IPS-18a (cell line): Measurements from ENCODE around the gene EYS.
"Not testable (repeated sequence)": the region's sequence is repeated elsewhere in the genome, so short reads cannot be mapped to it uniquely, and the experiment has no call there.

Experiments used
- H3K27ac ChIP-seq: one replicate; pipeline ENCODE4 v1.5.1; 2013; ENCODE audit warnings: low read length
- H3K27me3 ChIP-seq: one replicate; pipeline ENCODE4 v1.6.1; 2013; ENCODE audit warnings: mild to moderate bottlenecking, low read length; ENCODE audit not compliant: control insufficient read depth, insufficient read depth
- H3K36me3 ChIP-seq: one replicate; pipeline ENCODE4 v1.6.1; 2013; ENCODE audit warnings: low read depth, low read length; ENCODE audit not compliant: control insufficient read depth
- H3K4me1 ChIP-seq: one replicate; pipeline ENCODE4 v1.6.1; 2013; ENCODE audit warnings: low read depth, low read length; ENCODE audit not compliant: control insufficient read depth
- H3K4me3 ChIP-seq: one replicate; pipeline ENCODE4 v1.5.1; 2013; ENCODE audit warnings: low read length
- H3K9ac ChIP-seq: one replicate; pipeline ENCODE4 v1.6.1; 2013; ENCODE audit warnings: mild to moderate bottlenecking, low read length, moderate library complexity
- H3K9me3 ChIP-seq: one replicate; pipeline ENCODE4 v1.6.1; 2013; ENCODE audit warnings: low read depth, low read length; ENCODE audit not compliant: control insufficient read depth

The EYS gene

GRCh38 chr6:63807056-63807455, 1900.0 kb downstream of the EYS start:
- H3K9ac ChIP-seq: no peak overlapping the region
- H3K36me3 ChIP-seq: no peaks in the 10 kb centered on the region

GRCh38 chr6:63806573-63806913, 1900.5 kb downstream of the EYS start:
- no peaks in the 10 kb centered on the region for H3K36me3 ChIP-seq
- no peaks in the 10 kb centered on the region for H3K9me3 ChIP-seq
- no peak overlapping the region for H3K4me3 ChIP-seq
- no peak overlapping the region for H3K27ac ChIP-seq
- no peaks in the 10 kb centered on the region for H3K27me3 ChIP-seq
- no peak overlapping the region for H3K9ac ChIP-seq
- H3K4me1 ChIP-seq: peaks cover 6% of the 10 kb centered on the region

More at GRCh38 chr6:63807056-63807455, 1900.0 kb downstream of the EYS start:
- Histone ChIP-seq H3K4me1 (peaks cover 6% of the 10 kb centered on the region), H3K27me3 (no peaks in the 10 kb centered on the region), H3K9me3 (no peaks in the 10 kb centered on the region), H3K27ac (no peak overlapping the region), H3K4me3 (no peak overlapping the region)

- no peak overlapping the region for H3K27ac ChIP-seq
- H3K9ac ChIP-seq: no peak overlapping the region
Measured at GRCh38 chr6:63805808-63806572, 1901.0 kb downstream of the EYS start.

GRCh38 chr6:63805345-63805744, 1901.7 kb downstream of the EYS start:
- Histone ChIP-seq H3K9me3 (no peaks in the 10 kb centered on the region), H3K27me3 (no peaks in the 10 kb centered on the region), H3K27ac (no peak overlapping the region), H3K4me3 (no peak overlapping the region), H3K9ac (no peak overlapping the region), H3K36me3 (no peaks in the 10 kb centered on the region), H3K4me1 (peaks cover 6% of the 10 kb centered on the region)

More at GRCh38 chr6:63805808-63806572, 1901.0 kb downstream of the EYS start:
- no peaks in the 10 kb centered on the region for H3K9me3 ChIP-seq
- H3K36me3 ChIP-seq: no peaks in the 10 kb centered on the region
- no peaks in the 10 kb centered on the region for H3K27me3 ChIP-seq
- peaks cover 6% of the 10 kb centered on the region for H3K4me1 ChIP-seq
- H3K4me3 ChIP-seq: no peak overlapping the region

- Histone ChIP-seq H3K4me1 (peaks cover 6% of the 10 kb centered on the region), H3K9ac (no peak overlapping the region), H3K36me3 (no peaks in the 10 kb centered on the region), H3K4me3 (no peak overlapping the region), H3K9me3 (no peaks in the 10 kb centered on the region), H3K27me3 (no peaks in the 10 kb centered on the region), H3K27ac (no peak overlapping the region)
Measured at GRCh38 chr6:63804381-63804956, 1902.6 kb downstream of the EYS start.

GRCh38 chr6:63803371-63803770, 1903.7 kb downstream of the EYS start:
- Histone ChIP-seq H3K9ac (no peak overlapping the region), H3K36me3 (no peaks in the 10 kb centered on the region), H3K27me3 (no peaks in the 10 kb centered on the region), H3K9me3 (no peaks in the 10 kb centered on the region), H3K4me3 (no peak overlapping the region), H3K4me1 (peaks cover 6% of the 10 kb centered on the region), H3K27ac (no peak overlapping the region)

- H3K27ac ChIP-seq: no peak overlapping the region
- H3K36me3 ChIP-seq: no peaks in the 10 kb centered on the region
- no peaks in the 10 kb centered on the region for H3K9me3 ChIP-seq
- H3K9ac ChIP-seq: no peak overlapping the region
- H3K27me3 ChIP-seq: no peaks in the 10 kb centered on the region
- no peak overlapping the region for H3K4me3 ChIP-seq
- peaks cover 6% of the 10 kb centered on the region for H3K4me1 ChIP-seq
Measured at GRCh38 chr6:63802606-63803206, 1904.3 kb downstream of the EYS start.

- H3K27ac ChIP-seq, H3K27me3 ChIP-seq, H3K36me3 ChIP-seq, H3K9ac ChIP-seq, H3K4me1 ChIP-seq, H3K4me3 ChIP-seq, H3K9me3 ChIP-seq: not testable (repeated sequence)
Measured at GRCh38 chr6:63800386-63800785, 1906.6 kb downstream of the EYS start.

- Histone ChIP-seq H3K27ac (no peak overlapping the region), H3K36me3 (no peaks in the 10 kb centered on the region), H3K9me3 (no peaks in the 10 kb centered on the region), H3K27me3 (no peaks in the 10 kb centered on the region), H3K4me1 (no peaks in the 10 kb centered on the region), H3K9ac (no peak overlapping the region), H3K4me3 (no peak overlapping the region)
Measured at GRCh38 chr6:63799813-63800212, 1907.2 kb downstream of the EYS start.

GRCh38 chr6:63799313-63799712, 1907.7 kb downstream of the EYS start:
- no peak overlapping the region for H3K9ac ChIP-seq
- H3K9me3 ChIP-seq: no peaks in the 10 kb centered on the region
- no peaks in the 10 kb centered on the region for H3K4me1 ChIP-seq
- no peaks in the 10 kb centered on the region for H3K36me3 ChIP-seq
- H3K27ac ChIP-seq: no peak overlapping the region
- no peaks in the 10 kb centered on the region for H3K27me3 ChIP-seq
- no peak overlapping the region for H3K4me3 ChIP-seq

GRCh38 chr6:63798378-63798777, 1908.6 kb downstream of the EYS start:
- no peaks in the 10 kb centered on the region for H3K9me3 ChIP-seq
- no peaks in the 10 kb centered on the region for H3K4me1 ChIP-seq
- no peak overlapping the region for H3K27ac ChIP-seq
- H3K36me3 ChIP-seq: no peaks in the 10 kb centered on the region
- no peak overlapping the region for H3K4me3 ChIP-seq
- H3K9ac ChIP-seq: no peak overlapping the region
- no peaks in the 10 kb centered on the region for H3K27me3 ChIP-seq

GRCh38 chr6:63797721-63798120, 1909.3 kb downstream of the EYS start:
- Histone ChIP-seq H3K9ac (no peak overlapping the region), H3K27me3 (no peaks in the 10 kb centered on the region), H3K4me1 (no peaks in the 10 kb centered on the region), H3K27ac (no peak overlapping the region), H3K9me3 (no peaks in the 10 kb centered on the region), H3K4me3 (no peak overlapping the region), H3K36me3 (no peaks in the 10 kb centered on the region)
